ENCODE data around the gene LMOD1. TPM values are rescaled to one million over a fixed set of nuclear protein-coding genes. Genes with fewer than 3 reads are reported as not detected.

The LMOD1 gene
- total and polyA plus RNA-seq, 2 of the 8 experiments (the other 6 are each of a cell fraction or from before 2014, with no cell fraction given): 0.77 to 1.4 TPM

GRCh38 chr1:201958348-201958747 lies 12.0 kb upstream of the LMOD1 start (continued):
- no peak for TF ChIP-seq CHD7 (IDR thresholded peaks at IDR 0.05; ENCODE audit: insufficient replicate concordance, low read length)
- TF ChIP-seq NANOG (IDR thresholded peaks at IDR 0.05; ENCODE audit: insufficient read depth, low read depth, low read length, poor library complexity, severe bottlenecking): no peak
